HG03469 (cell line): ENCODE measurements around the gene GLMP.

Experiments used
- ATAC-seq: cut with Tn5 transposase; IDR thresholded peaks from one replicate; pipeline ENCODE4 v1.9.1; 2021; ENCODE audit warnings: mild to moderate bottlenecking, moderate library complexity, moderate number of reproducible peaks; ENCODE audit not compliant: unreplicated experiment

The GLMP gene

DNA sequence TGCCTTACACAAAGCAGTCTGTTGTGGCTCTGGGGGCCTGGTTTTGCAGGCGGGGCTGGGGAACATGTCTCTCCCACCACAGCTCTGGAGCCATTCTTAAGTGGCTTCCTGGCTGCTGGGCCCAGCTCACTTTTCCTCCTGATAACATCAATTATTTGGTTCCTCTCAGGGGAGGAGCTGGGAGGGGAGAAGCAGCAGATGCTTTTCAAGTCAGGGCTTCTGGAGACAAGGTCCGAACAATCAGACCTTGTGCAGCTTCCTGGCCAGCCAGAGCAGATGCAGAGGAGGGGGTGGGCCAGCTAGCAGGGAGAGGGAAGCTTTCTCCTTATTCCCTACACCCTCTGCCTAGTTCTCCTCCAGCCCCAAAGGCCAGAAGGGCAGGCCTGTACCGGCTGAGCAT is 44.0 kb downstream of the GLMP start:
- no peak for ATAC-seq

DNA sequence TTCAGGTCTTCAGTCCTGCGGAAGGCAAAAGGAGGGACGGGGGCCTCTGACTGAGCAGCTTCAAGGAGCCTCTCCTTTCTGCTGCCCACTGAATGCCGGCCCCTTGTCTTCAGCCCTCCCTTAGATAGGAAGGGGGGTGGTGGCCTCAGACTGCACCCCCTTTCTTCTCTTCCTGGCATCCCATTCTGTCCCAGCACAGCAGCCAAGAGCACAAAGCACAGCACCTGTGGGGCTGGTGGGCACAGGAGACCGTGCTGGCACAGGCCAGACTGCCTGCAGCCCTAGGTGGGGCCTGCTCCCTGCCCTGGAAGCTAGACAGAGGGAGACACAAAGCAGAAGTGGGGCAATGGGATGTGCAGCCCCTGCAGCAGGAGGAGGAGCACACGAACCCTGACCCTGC is 45.9 kb downstream of the GLMP start:
- ATAC-seq = no peak

- no peak for ATAC-seq
These were observed 47.2 kb downstream of the GLMP start for GRCh38 chr1:156248323-156248683.

DNA sequence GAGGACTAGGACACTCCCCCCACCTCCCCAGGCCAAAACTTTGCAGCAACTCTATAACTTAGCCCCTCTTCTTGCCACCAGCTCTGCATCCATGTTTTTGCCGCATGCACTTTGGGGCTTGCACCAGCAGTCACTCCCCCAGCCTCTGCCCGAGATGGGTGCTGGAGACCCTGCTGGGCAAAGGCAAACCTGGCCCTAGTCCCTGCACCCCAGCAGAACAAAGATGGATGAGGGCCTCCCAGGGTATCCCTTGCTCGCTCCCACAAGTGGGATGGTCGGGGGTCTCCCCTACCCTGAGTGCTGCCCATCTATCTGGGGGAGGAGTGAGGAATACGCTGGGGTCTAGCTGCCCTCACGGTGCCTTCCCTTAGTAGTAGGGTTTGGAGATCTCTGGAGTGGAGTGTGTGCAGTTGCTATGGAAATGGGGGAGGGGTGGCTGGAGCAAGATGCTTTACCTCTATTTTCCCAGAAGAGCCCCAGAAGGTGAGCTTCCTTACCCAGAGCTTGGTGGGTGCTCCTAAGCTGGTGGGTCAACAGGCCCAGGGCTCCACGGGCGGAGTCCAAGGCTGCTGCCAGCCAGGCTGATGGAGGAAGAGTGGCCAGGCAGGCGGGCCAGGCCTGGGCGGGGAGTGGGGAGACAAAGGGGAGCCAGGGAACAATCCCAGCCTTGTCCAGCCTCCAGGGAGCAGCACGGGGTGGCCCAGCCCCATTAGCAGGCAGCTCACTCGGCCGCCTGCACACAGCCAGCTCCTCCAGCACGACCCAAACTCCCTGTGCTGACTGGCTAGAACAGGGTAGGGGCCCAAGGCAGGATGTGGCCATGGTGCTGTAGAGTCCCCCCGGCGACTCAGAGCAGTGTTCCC is 47.8 kb downstream of the GLMP start, which contains the start of gene PAQR6:
Gene PAQR6, minus strand, starts transcription at position 597 of the 863 bp plus-strand sequence. CDS start 1,325 bp downstream, outside the sequence.
- ATAC-seq = no peak

- no peak for ATAC-seq
These were observed 48.6 kb downstream of the GLMP start for GRCh38 chr1:156246781-156247459.

DNA sequence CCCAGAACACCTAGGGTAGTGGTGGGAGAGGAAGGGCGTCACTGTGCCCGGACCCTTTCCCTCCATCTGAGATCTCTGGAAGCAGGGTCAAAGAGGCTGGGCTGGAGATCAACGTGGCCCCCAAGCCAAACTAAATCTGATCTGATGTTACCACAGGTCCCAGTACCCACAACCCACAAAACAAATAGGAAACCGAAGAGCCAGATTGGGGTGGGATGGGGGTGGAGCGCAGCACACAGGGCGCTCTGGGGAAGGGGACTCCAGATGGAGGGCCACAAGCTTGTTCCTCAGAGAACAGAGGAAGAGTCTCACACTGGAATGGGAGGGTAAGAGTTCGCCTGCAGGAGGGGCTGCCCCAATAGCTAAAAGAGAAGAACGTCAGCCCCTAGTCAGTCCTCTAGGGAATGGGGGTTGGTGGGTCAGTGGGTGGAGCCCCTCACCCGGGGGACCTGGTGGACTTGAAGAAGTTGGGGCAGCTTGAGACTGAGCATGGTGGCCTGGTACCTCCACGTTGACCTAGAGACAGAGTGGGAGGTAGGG is 49.2 kb downstream of the GLMP start:
- ATAC-seq = no peak

- ATAC-seq = no peak
These were observed 49.8 kb downstream of the GLMP start for GRCh38 chr1:156245451-156246232.

DNA sequence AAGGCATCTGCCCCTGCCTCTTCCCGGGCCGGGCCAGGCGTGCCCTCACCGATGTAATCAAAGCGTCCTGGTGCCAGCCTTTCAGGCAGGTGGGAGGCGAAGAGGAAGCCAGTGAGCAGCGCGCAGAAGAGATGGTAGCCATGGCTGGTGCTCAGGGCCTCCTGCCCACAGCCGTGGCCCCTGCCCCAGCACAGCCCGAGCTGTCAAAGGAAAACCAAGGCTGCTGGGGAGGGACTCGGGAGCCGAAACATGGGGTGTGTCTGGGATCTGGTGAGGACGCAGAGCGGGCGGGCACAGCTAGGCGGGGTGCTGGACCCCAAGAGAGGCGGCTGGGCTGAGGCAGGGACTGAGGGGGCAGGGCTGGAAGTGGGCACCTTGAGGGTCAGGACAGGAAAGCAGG is 50.8 kb downstream of the GLMP start:
- ATAC-seq = no peak

- ATAC-seq = no peak
These were observed 51.4 kb downstream of the GLMP start for GRCh38 chr1:156244126-156244525.

- no peak for ATAC-seq
These were observed 52.7 kb downstream of the GLMP start for GRCh38 chr1:156242738-156243137.
